Muscle of leg (tissue), 11 donors: ENCODE data around the gene SAMD4A. TPM values are rescaled to one million over a fixed set of nuclear protein-coding genes. Genes with fewer than 3 reads are reported as not detected.

Source experiments
- DNase-seq: peaks from one replicate; pipeline ENCODE4 v3.0.0; 2013
- H3K27ac ChIP-seq: one replicate; pipeline ENCODE4 v1.5.1; 2013; ENCODE audit warnings: mild to moderate bottlenecking, low read length, control low read depth
- H3K27me3 ChIP-seq: one replicate; pipeline ENCODE4 v1.6.1; 2013; ENCODE audit warnings: low read length; ENCODE audit not compliant: control insufficient read depth, insufficient read depth
- H3K36me3 ChIP-seq: one replicate; pipeline ENCODE4 v1.6.1; 2013; ENCODE audit warnings: low read length; ENCODE audit not compliant: control insufficient read depth, insufficient read depth
- H3K4me1 ChIP-seq: one replicate; pipeline ENCODE4 v1.6.1; 2013; ENCODE audit warnings: low read length; ENCODE audit not compliant: control insufficient read depth, insufficient read depth
- H3K4me3 ChIP-seq: one replicate; pipeline ENCODE4 v1.5.1; 2013; ENCODE audit warnings: low read length, control low read depth
- H3K9me3 ChIP-seq: replicated peaks from 2 replicates; pipeline ENCODE4 v1.6.1; 2013; ENCODE audit warnings: low read depth, low read length; ENCODE audit not compliant: control insufficient read depth
- WGBS: methylation state at CpG from one replicate; pipeline ENCODE4 v1.1.5; 2013; ENCODE audit warnings: missing lambda C conversion rate; ENCODE audit not compliant: insufficient coverage; 5-methylcytosine and 5-hydroxymethylcytosine counted together
- polyA plus RNA-seq, 8 donors: library from polyadenylated mRNA; unstranded; fragments of 120-200 nt; gene quantifications; one replicate each; pipeline versions ENCODE4 v1.2.1 to v1.2.3, GENCODE V29; 2013; ENCODE audit warnings: inconsistent platforms in 1 of 8, low replicate concordance in 1 of 8; ENCODE audit not compliant: insufficient read length in 8 of 8, insufficient read depth in 1 of 8
- total RNA-seq: library from RNA; stranded (reverse); fragments of 120-200 nt; gene quantifications from one replicate; pipeline ENCODE4 v1.2.4, GENCODE V29; 2013

The SAMD4A gene
- total and polyA plus RNA-seq, 9 donors, result 39.5 to 74.1 (median 52.8) TPM

DNA sequence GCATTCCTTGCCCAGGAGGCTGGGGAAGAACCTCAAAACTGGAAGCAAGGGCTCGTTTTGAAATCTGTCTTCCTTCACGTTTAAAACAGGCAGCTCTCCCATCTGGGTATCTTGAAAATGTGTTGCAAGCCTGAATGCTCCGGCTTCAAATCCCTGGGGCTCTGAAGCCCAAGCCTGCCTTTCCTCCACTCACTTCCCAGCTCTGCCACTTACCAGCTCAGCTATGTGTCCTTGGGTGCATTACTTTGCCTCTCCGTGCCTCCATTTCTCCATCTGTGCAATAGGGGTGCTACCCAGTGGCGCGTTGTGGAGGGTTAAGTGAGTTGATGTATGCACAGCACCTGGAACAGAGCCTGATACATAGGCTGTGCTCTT, 238.1 kb downstream of the SAMD4A start:
- peaks cover 2% of the 10 kb centered on the region for H3K27me3 ChIP-seq
- no peak for DNase-seq
- WGBS, result 31% methylated on average over 5 of the region's 6 CpGs
- H3K36me3 ChIP-seq, result no peaks in the 10 kb centered on the region
- peaks cover 17% of the 10 kb centered on the region for H3K4me1 ChIP-seq
- H3K9me3 ChIP-seq, result no peaks in the 10 kb centered on the region
- H3K4me3 ChIP-seq, result no peak overlapping the region
- H3K27ac ChIP-seq, result no peak overlapping the region

DNA sequence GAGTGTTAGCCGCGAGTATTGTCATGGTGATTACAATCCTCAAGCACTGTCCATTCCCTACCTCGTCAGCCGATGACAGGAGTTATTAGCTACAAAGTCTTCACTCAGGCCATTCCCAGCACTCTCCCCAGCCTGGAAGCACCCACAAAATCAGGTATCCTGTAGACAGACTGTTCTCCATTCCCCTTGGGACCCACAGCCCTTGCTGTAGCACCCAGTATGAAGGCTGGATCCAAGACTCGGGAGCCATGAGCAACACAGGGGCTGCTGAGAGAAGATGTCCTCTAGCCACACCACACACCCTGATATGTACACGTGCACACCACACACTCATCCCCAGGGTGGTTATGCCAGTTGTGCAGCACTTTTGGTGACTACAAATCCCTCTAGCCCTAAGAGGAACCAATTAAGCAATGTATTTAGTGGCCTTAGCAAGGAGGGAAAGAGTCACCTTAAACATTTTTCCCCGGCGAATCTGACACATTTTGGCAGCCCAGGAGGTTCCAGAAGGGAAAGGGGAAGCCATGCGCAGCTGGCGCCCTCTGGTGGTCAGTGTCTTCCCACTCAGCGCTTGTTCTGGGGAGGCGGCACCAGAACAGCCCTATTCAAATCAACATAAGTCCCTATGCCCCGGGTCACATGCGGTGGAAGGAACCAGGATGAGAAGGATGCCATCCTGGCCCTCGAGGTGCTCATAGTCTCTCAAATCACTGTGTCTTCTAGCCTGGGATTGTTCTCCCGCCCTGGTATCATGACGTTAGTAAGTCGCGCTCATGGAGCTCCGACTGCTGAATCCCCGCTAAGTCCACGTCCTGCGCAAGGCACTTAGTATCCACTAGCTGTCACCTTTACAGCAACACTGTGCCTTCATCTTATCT, 238.8 kb downstream of the SAMD4A start:
- H3K27ac ChIP-seq, result no peak overlapping the region
- no peak overlapping the region for H3K4me3 ChIP-seq

DNA sequence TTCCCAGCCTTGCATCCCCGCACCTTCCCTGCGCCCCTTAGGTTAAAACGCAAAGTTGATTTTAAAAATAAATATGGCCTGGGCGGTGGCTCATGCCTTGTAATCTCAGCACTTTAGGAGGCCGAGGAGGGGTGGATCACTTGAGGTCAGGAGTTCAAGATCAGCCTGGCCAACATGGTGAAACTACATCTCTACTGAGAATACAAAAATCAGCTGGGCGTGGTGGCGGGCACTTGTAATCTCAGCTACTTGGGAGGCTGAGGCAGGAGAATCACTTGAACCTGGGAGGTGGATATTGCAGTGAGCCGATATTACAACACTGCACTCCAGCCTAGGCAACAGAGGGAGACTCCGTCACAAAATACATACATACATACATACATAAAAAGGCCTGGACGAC, 239.7 kb downstream of the SAMD4A start:
- no peak overlapping the region for H3K27ac ChIP-seq
- no peaks in the 10 kb centered on the region for H3K9me3 ChIP-seq
- no peaks in the 10 kb centered on the region for H3K36me3 ChIP-seq
- H3K27me3 ChIP-seq, result peaks cover 2% of the 10 kb centered on the region
- H3K4me3 ChIP-seq, result no peak overlapping the region
- WGBS, result 100% methylated on average over 2 of the region's 10 CpGs
- no peak for DNase-seq
- peaks cover 17% of the 10 kb centered on the region for H3K4me1 ChIP-seq

More for the DNA sequence above, 238.8 kb downstream of the SAMD4A start:
- no peaks in the 10 kb centered on the region for H3K36me3 ChIP-seq
- 36% methylated on average over 12 of the region's 23 CpGs for WGBS
- no peaks in the 10 kb centered on the region for H3K9me3 ChIP-seq
- H3K27me3 ChIP-seq, result peaks cover 2% of the 10 kb centered on the region
- DNase-seq, result peak; percentile 87
- peaks cover 17% of the 10 kb centered on the region for H3K4me1 ChIP-seq

DNA sequence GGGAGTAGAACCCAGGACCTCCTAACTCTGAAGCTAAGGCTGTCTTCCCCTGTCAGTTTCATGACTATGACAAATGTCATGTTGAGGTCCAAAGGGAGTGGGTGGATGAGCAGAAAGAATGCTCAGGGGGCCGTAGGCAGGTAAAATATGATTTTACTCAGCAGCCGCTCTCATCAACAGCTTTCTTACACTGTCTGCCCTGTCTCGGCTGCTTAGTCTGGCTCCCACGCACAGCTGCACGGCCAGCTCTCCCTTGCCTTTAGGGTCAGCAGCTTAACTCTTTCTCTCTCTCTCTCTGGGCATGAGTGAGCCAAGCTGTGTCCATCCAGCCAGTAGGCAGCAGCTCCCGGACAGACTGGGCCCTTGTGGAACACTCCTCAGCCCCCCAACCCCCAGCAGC, 240.5 kb downstream of the SAMD4A start:
- no peaks in the 10 kb centered on the region for H3K36me3 ChIP-seq
- WGBS, result 67% methylated on average over 5 of the region's 6 CpGs
- H3K9me3 ChIP-seq, result no peaks in the 10 kb centered on the region
- no peak for DNase-seq
- H3K4me1 ChIP-seq, result peaks cover 17% of the 10 kb centered on the region
- H3K27me3 ChIP-seq, result peaks cover 2% of the 10 kb centered on the region
- H3K4me3 ChIP-seq, result no peak overlapping the region
- no peak overlapping the region for H3K27ac ChIP-seq

DNA sequence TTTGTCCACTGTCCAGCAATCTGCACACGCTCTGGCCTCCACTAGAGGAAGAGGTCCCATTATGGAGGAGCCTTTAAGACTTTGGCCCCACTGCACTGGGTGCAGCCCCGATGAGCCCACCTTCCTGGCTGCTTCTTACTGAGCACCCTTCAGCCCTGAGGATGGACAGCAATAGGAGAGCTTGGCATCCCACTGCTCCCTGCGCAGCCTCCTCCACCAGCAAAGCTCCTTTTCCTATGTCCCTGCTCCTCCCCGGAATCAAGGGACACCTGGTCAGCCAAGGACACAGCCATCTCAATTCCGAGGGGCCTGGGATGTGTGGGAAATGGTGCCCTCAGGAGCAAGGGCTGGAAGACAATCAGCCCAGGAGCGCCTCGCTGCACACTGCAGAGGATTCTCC, 241.0 kb downstream of the SAMD4A start:
- H3K36me3 ChIP-seq, result no peaks in the 10 kb centered on the region
- peaks cover 17% of the 10 kb centered on the region for H3K4me1 ChIP-seq
- no peak for DNase-seq
- H3K4me3 ChIP-seq, result no peak overlapping the region
- H3K27me3 ChIP-seq, result peaks cover 2% of the 10 kb centered on the region
- H3K27ac ChIP-seq, result no peak overlapping the region
- 85% methylated on average over 5 of the region's 7 CpGs for WGBS
- no peaks in the 10 kb centered on the region for H3K9me3 ChIP-seq

DNA sequence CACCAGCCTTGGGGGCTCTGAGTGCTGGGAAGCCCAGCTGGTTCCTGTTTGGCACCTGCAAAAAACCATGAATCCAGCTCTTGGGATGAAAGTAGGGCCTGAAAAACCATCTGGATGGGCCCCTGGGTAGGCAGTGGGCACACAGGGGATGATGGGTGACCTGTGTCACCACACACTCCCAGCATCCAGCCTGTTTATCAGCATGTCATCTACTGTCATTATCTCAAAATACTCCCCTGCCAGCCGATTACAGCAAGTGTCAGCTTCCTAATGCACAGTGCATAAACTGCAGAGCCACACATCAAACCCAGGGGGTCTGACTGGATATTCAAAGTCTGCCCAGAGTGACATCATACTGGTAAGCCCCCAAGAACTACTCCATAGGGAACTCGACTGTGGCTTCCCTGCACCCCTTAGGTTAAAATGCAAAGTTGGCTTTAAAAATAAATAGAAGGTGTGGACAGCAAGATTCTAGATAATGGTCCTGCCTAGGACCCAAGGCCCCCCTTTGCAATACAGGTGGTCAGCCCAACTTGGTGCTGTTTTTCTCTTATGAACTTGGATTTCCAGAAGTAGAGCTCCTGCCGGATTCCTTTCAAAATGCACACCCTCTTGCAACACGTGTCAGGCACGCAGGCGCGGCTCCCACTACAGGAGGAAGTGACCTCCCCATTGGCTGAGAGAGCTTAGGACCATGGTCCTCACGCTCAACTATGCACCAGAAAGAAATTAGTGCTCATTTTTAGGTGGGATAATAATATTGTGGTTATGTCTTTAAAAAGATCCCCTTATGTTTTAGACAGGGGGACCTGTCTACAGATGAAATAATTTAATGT, 241.6 kb downstream of the SAMD4A start:
- no peak overlapping the region for H3K4me3 ChIP-seq
- 20% methylated on average over 1 of the region's 8 CpGs for WGBS
- H3K36me3 ChIP-seq, result no peaks in the 10 kb centered on the region
- no peaks in the 10 kb centered on the region for H3K9me3 ChIP-seq
- H3K4me1 ChIP-seq, result peaks cover 11% of the 10 kb centered on the region
- DNase-seq, result no peak
- no peak overlapping the region for H3K27ac ChIP-seq
- H3K27me3 ChIP-seq, result peaks cover 2% of the 10 kb centered on the region

DNA sequence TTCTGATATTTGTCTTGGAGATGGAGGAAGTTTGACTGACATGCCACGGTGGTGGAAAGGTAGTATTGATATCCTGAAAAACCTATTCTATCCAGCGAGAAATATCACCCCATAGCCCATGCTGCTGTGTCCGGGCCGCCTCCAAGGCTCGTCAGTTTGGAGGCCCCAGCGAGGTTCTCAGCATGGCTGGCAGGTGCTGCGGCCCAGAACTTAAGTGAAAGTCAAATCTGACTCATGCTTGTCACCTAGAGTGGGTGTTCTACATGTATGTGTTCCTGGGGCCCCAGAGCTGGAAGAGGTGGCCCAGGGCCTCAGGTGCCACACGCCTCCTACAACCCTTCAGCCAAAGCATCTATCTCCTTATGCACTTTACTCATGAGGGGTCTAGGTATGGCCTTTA, 242.8 kb downstream of the SAMD4A start:
- no peak overlapping the region for H3K27ac ChIP-seq
- H3K4me3 ChIP-seq, result no peak overlapping the region
- no peaks in the 10 kb centered on the region for H3K9me3 ChIP-seq
- no CpG with 5 or more reads among the region's 8 CpGs for WGBS
- H3K36me3 ChIP-seq, result no peaks in the 10 kb centered on the region
- H3K27me3 ChIP-seq, result no peaks in the 10 kb centered on the region
- H3K4me1 ChIP-seq, result peaks cover 11% of the 10 kb centered on the region
- no peak for DNase-seq

DNA sequence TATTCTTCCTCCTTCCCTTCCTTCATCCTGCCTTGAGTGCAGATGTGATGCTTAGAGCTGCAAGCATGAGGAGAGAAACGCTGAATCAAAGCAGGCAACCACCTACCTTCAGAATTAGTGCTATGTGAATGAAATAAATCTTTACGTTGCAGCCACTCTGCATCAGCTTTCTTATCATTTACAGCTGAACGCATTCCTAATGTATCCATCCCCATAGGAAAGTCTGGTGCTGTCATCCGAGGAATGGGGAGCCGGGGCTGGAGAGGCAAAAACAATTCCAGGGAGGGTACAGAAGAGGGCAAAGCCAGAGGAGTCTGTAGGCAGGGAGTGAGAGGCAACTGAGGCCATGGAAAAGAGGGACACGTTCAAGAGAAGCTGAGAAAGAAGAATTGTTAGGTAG, 245.7 kb downstream of the SAMD4A start:
- 40% methylated on average over 1 of the region's 6 CpGs for WGBS
- Histone ChIP-seq H3K4me1 (no peaks in the 10 kb centered on the region), H3K36me3 (no peaks in the 10 kb centered on the region), H3K27me3 (no peaks in the 10 kb centered on the region), H3K27ac (no peak overlapping the region), H3K9me3 (no peaks in the 10 kb centered on the region), H3K4me3 (no peak overlapping the region)
- DNase-seq, result no peak

DNA sequence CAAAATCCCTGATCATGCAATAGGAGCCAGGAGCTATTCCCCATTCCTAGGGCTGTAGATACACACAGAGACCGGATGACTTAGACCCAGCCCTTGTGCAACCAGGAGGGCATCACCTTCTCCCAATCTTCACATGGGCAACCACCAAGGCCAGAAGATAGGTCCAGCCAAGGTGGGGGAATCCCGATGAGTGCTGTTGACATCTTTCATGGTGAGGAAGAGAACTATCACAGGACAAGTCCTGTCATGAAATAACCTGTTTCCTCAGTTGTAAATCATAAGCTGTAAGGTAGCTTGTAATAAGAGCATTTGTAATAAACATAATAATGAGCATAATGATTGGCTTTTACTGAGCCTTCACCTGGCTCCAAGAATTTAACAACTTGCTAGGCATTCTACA, 246.2 kb downstream of the SAMD4A start:
- H3K36me3 ChIP-seq, result no peaks in the 10 kb centered on the region
- no peak for DNase-seq
- no peaks in the 10 kb centered on the region for H3K4me1 ChIP-seq
- no peak overlapping the region for H3K27ac ChIP-seq
- WGBS, result no CpG with 5 or more reads among the region's 2 CpGs
- peaks cover under 1% of the 10 kb centered on the region for H3K27me3 ChIP-seq
- no peak overlapping the region for H3K4me3 ChIP-seq
- no peaks in the 10 kb centered on the region for H3K9me3 ChIP-seq

DNA sequence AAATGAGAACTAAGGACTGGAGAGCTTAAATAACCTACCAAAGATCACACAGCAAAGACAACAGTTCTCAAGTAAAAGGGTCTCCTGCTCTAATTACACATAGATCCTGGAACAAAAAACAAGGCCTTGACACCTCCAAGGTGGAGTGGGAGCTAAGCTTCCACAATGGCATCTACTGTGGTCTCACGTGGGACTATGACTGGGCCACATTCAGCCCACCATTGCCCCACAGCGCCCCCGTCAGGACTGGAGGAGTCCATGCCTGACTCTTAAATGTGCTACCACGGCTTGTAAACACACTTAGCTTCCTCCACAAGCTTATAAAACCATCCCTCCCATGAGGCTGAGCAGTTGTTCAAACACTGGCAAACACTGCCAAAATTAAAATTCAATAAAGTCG, 247.1 kb downstream of the SAMD4A start:
- no peak overlapping the region for H3K4me3 ChIP-seq
- no peaks in the 10 kb centered on the region for H3K4me1 ChIP-seq
- WGBS, result 37% methylated on average over 2 of the region's 5 CpGs
- H3K27ac ChIP-seq, result no peak overlapping the region
- no peak for DNase-seq
- H3K27me3 ChIP-seq, result peaks cover 4% of the 10 kb centered on the region
- H3K36me3 ChIP-seq, result no peaks in the 10 kb centered on the region
- no peaks in the 10 kb centered on the region for H3K9me3 ChIP-seq
